ENCODE data around the gene ZMIZ1. TPM values are rescaled to one million over a fixed set of nuclear protein-coding genes. Genes with fewer than 3 reads are reported as not detected.
"Not testable (repeated sequence)": the region's sequence is repeated elsewhere in the genome, so short reads cannot be mapped to it uniquely, and the experiment has no call there.

ZMIZ1 gene
- total and polyA plus RNA-seq, 2 experiments from 2014 or later = 9.2 to 30.9 TPM

GRCh38 chr10:79332610-79333315 is 264.0 kb downstream of the ZMIZ1 start:
- H4K20me1 ChIP-seq (replicated peaks; ENCODE audit: insufficient read depth); H3K4me1 Mint-ChIP-seq; H3K4me1 ChIP-seq (ENCODE audit: insufficient read depth); H3F3A ChIP-seq (replicated peaks; ENCODE audit: low read depth); H3K27ac ChIP-seq (ENCODE audit: low read depth); H3K27ac Mint-ChIP-seq; DNase-seq (ENCODE audit: low spot score); H3K4me3 ChIP-seq; H3K27me3 ChIP-seq (ENCODE audit: insufficient read depth); H3K4me2 ChIP-seq; H3K79me2 ChIP-seq (replicated peaks; ENCODE audit: insufficient read depth); H3K36me3 Mint-ChIP-seq (ENCODE audit: low read depth); H3K4me3 Mint-ChIP-seq; ATAC-seq; H2AFZ ChIP-seq; H3K9me3 Mint-ChIP-seq; H3K9me2 ChIP-seq (ENCODE audit: insufficient read depth); H3K36me3 ChIP-seq (ENCODE audit: insufficient read depth): not testable (repeated sequence)
- H3K27me3 Mint-ChIP-seq (ENCODE audit: insufficient read depth, low read depth, poor library complexity) = peaks cover 12% of the 10 kb centered on the region

- Histone ChIP-seq H3K9me2 (ENCODE audit: insufficient read depth) (no peaks in the 10 kb centered on the region), H4K20me1 (replicated peaks; ENCODE audit: insufficient read depth) (no peaks in the 10 kb centered on the region), H3K4me3 (no peak overlapping the region), H3K4me2 (no peak overlapping the region), H3K79me2 (replicated peaks; ENCODE audit: insufficient read depth) (no peaks in the 10 kb centered on the region), H3K4me1 (ENCODE audit: insufficient read depth) (no peaks in the 10 kb centered on the region), H2AFZ (no peak overlapping the region), H3K27ac (ENCODE audit: low read depth) (no peak overlapping the region), H3F3A (replicated peaks; ENCODE audit: low read depth) (no peaks in the 10 kb centered on the region), H3K36me3 (ENCODE audit: insufficient read depth) (no peaks in the 10 kb centered on the region), H3K27me3 (ENCODE audit: insufficient read depth) (no peaks in the 10 kb centered on the region)
- Mint-ChIP-seq H3K4me3 (no peak overlapping the region), H3K36me3 (ENCODE audit: low read depth) (no peaks in the 10 kb centered on the region; the same call in 2 of the 3 replicates), H3K27me3 (ENCODE audit: insufficient read depth, low read depth, poor library complexity) (peaks cover 15% of the 10 kb centered on the region), H3K9me3 (peaks cover 4% of the 10 kb centered on the region; the same call in 2 of the 3 replicates), H3K4me1 (peaks cover 5% of the 10 kb centered on the region; the same call in 2 of the 3 replicates), H3K27ac (no peak overlapping the region)
- no peak for TF ChIP-seq ZNF331 (CRISPR knock-in tag; IDR thresholded peaks at IDR 0.05; ENCODE audit: low read depth)
- TF ChIP-seq NANOG (IDR thresholded peaks at IDR 0.05; ENCODE audit: borderline replicate concordance) = no peak
- no peak for TF ChIP-seq JUNB (IDR thresholded peaks at IDR 0.05; ENCODE audit: unreplicated experiment)
- no peak for TF ChIP-seq CREB1 (CRISPR knock-in tag; IDR thresholded peaks at IDR 0.05; ENCODE audit: low read depth)
- no peak for TF ChIP-seq EZH2phosphoT487 (IDR thresholded peaks at IDR 0.05; ENCODE audit: unreplicated experiment)
- TF ChIP-seq EZH2 (IDR thresholded peaks at IDR 0.05; ENCODE audit: low read depth, unreplicated experiment) = no peak
- ATAC-seq (no peak), DNase-seq (ENCODE audit: low spot score) (no peak)
Observed at GRCh38 chr10:79333513-79333912, 264.7 kb downstream of the ZMIZ1 start.

- Mint-ChIP-seq H3K4me1 (peaks cover 5% of the 10 kb centered on the region; the same call in 2 of the 3 replicates), H3K27me3 (ENCODE audit: insufficient read depth, low read depth, poor library complexity) (peaks cover 15% of the 10 kb centered on the region), H3K36me3 (ENCODE audit: low read depth) (no peaks in the 10 kb centered on the region; the same call in 2 of the 3 replicates), H3K9me3 (peaks cover 7% of the 10 kb centered on the region; the same call in 2 of the 3 replicates), H3K27ac (no peak overlapping the region), H3K4me3 (no peak overlapping the region)
- ATAC-seq (no peak), DNase-seq (ENCODE audit: low spot score) (no peak)
- TF ChIP-seq EZH2 (IDR thresholded peaks at IDR 0.05; ENCODE audit: low read depth, unreplicated experiment) (no peak), CTCF (conservative IDR thresholded peaks at IDR 0.05; ENCODE audit: low read depth in 2 of 2) (no peak)
- Histone ChIP-seq H3F3A (replicated peaks; ENCODE audit: low read depth) (no peaks in the 10 kb centered on the region), H3K79me2 (replicated peaks; ENCODE audit: insufficient read depth) (no peaks in the 10 kb centered on the region), H3K27ac (ENCODE audit: low read depth) (no peak overlapping the region), H3K4me1 (ENCODE audit: insufficient read depth) (no peaks in the 10 kb centered on the region), H4K20me1 (replicated peaks; ENCODE audit: insufficient read depth) (no peaks in the 10 kb centered on the region), H3K4me3 (no peak overlapping the region), H3K27me3 (ENCODE audit: insufficient read depth) (no peaks in the 10 kb centered on the region), H3K9me2 (ENCODE audit: insufficient read depth) (no peaks in the 10 kb centered on the region), H3K4me2 (no peak overlapping the region), H3K36me3 (ENCODE audit: insufficient read depth) (no peaks in the 10 kb centered on the region), H2AFZ (no peak overlapping the region)
Observed at GRCh38 chr10:79334573-79334972, 265.8 kb downstream of the ZMIZ1 start.

All from GM23338 (cell line).